Motor neuron (in vitro differentiated cells): ENCODE data around the gene NTMT1. TPM values are rescaled to one million over a fixed set of nuclear protein-coding genes. Genes with fewer than 3 reads are reported as not detected.
"Not testable (repeated sequence)": the region's sequence is repeated elsewhere in the genome, so short reads cannot be mapped to it uniquely, and the experiment has no call there.

Experiments
- ATAC-seq, 8 experiments: fragments of 200-7000 bp; cut with Tn5 transposase; replicated peaks in 6 of 8; 2 replicates each; pipeline ENCODE4 v1.8.0; 2021; ENCODE audit warnings: mild to moderate bottlenecking in 8 of 8, moderate library complexity in 8 of 8
- H3K27ac ChIP-seq, 2 donors: fragments of 250-450 bp; sonication (Bioruptor Pico); 2 replicates each; pipeline ENCODE4 v1.9.0; 2021; ENCODE audit warnings: antibody characterized with exemption in 2 of 2, mild to moderate bottlenecking in 2 of 2, moderate library complexity in 1 of 2
- H3K4me1 ChIP-seq, 2 donors: fragments of 250-450 bp; sonication (Bioruptor Pico); replicated peaks in 1 of 2; 2 replicates each; pipeline ENCODE4 v1.6.1; 2021; ENCODE audit warnings: antibody characterized with exemption in 2 of 2, mild to moderate bottlenecking in 2 of 2, moderate library complexity in 1 of 2
- H3K4me3 ChIP-seq, 5 donors: fragments of 250-450 bp; sonication (Bioruptor Pico); 2 replicates each; pipeline ENCODE4 v1.9.0; 2021; ENCODE audit warnings: antibody characterized with exemption in 5 of 5, mild to moderate bottlenecking in 5 of 5, moderate library complexity in 4 of 5
- WGBS, 10 experiments: fragments of 450-650 bp; shearing (Covaris generic); methylation state at CpG; one replicate each; pipeline ENCODE4 v1.0.0; 2022; 5-methylcytosine and 5-hydroxymethylcytosine counted together
- in situ Hi-C, 9 experiments: fragments of 400-800 bp; cut with MboI; loops; one replicate each; pipeline ENCODE4 v1.15.0; 2021; ENCODE audit warnings: low sequenced_read_pairs in 9 of 9, low pct_unique_long_range_greater_than_20kb in 2 of 9; ENCODE audit not compliant: unreplicated experiment in 9 of 9
- total RNA-seq, 8 experiments: library from RNA; unstranded; fragments of 300-600 nt; gene quantifications; 2 replicates each; pipeline versions ENCODE4 v1.2.3 to v1.2.4, GENCODE V29; 2022

Gene NTMT1
- total RNA-seq, 8 experiments from 2014 or later = 25.4 to 49.4 (median 35.2) TPM

DNA sequence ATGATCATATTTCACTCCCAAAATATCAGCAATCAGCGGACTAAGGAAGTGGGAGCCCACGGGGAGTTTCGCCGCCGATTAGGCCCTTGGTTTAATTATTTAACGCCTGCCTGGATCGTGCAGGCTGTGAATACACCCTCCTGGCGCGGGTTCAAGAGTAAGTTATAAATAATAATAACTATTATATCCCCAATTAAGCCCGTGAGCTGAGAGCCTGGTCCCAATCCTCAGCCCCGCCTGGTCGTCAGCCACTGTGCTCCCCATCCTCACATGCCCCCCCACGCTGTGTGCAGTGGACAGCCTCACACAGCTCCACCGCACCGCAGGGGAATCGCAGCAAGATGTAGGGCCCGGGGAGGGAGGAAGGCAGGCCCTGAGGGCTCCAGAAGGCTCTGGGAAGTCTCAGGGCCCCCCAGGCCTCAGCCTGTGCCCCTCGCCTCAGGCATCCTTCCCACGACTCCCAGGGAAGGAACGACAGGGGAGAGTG is 28.6 kb downstream of the NTMT1 start:
- H3K4me1 ChIP-seq = peaks cover 18 to 21% of the 10 kb centered on the region in 2 donors
- no peak overlapping the region for H3K27ac ChIP-seq
- in situ Hi-C loops = loop anchor here in 1 of 9 experiments (25.0 kb wide), 1 partner anchor 133 kb away; no protein-coding TSS in a partner anchor
- H3K4me3 ChIP-seq = no peak overlapping the region
- WGBS, 10 experiments = 32 to 63% (median 51%) methylated on average over 1 to 12 of the region's 20 CpGs; no CpG with 5 or more reads in 2 of the 10 experiments
- peak in 1 of 8 experiments; percentile 21 for ATAC-seq

DNA sequence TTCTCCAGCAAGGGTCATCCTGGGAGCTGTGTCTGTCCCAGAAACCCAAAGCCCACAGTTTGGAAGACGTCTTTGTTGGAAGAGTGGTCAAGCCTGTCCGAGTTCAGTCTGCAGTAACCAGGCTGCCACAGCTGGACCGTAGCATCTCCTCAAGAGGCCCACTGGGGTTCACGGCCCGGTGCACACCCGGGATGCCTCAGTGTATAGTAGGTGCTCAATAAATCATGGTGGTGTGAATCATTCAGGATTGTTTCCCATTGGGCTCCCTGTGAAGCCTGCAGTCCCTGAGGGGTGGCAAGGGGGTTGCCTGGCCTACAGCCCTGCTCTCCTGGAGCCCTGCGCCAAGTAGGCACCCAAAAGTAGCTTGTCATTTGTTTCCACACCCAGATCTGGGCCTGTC is 29.2 kb downstream of the NTMT1 start:
- WGBS, 10 experiments = 91 to 100% (median 98%) methylated on average over 2 to 6 of the region's 7 CpGs; no CpG with 5 or more reads in 4 of the 10 experiments
- H3K27ac ChIP-seq = no peak overlapping the region
- in situ Hi-C loops = loop anchor here in 1 of 9 experiments (25.0 kb wide), 1 partner anchor 132 kb away; no protein-coding TSS in a partner anchor
- no peak overlapping the region for H3K4me3 ChIP-seq
- peaks cover 13 to 16% of the 10 kb centered on the region in 2 donors for H3K4me1 ChIP-seq
- ATAC-seq = no peak

DNA sequence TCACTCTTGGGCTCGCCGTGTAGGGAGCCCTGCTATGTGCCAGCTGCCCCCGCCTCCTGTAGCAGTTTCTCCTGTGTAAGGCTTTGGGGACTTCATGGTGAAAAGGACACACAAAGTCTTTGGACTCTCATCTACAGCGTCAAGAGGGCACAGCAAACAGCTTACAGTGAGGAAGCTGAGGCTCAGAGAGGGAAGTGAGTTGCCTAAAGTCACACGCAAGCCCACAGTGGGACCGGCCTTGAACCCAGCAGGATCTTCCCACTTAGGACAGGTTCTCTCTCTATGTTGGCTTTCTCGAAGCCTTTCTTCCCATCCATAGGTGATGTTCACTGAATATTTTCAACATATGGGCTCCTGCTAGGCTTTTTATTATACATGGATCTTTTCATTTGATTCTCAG is 29.7 kb downstream of the NTMT1 start:
- in situ Hi-C loops = loop anchor here in 1 of 9 experiments (25.0 kb wide), 1 partner anchor 132 kb away; no protein-coding TSS in a partner anchor

DNA sequence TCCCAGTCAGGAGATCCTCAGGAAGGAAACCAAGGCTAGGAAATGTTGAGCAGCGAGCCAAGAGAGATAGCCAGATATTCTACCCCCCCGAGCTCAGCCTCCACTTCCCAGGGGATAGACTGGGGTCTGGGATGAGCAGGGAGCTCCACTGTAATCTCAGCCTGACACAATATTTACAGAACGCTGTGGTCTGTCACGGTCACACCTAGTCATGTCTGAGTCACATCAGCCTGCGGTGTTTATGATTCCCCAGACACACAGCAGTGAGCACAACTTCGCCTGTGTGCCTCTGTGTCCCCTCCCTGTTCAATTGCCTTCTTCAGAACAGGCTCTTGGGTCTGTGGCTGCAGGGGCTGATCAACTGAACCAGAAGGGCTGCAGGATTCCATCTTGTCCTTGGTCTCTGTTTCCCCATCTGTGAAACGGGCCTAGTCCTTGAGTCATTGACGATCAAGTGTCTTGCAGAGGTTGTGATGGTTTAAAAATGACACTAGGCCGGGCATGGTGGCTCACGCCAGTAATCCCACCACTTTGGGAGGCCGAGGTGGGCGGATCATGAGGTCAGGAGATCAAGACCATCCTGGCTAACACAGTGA is 30.9 kb downstream of the NTMT1 start:
- Histone ChIP-seq H3K4me1 (peaks cover 12 to 13% of the 10 kb centered on the region in 2 donors), H3K27ac (no peak overlapping the region), H3K4me3 (no peak overlapping the region)
- ATAC-seq = peak in 5 of 8 experiments; percentile 14 to 93 (median 45)
- in situ Hi-C loops = loop anchor here in 1 of 9 experiments (25.0 kb wide), 1 partner anchor 130 kb away; no protein-coding TSS in a partner anchor
- 6 to 100% (median 52%) methylated on average over 2 to 6 of the region's 12 CpGs; no CpG with 5 or more reads in 3 of the 10 experiments for WGBS, 10 experiments

More for the DNA sequence above, 29.7 kb downstream of the NTMT1 start:
- WGBS, 10 experiments = 50 to 100% (median 73%) methylated on average over 1 to 5 of the region's 7 CpGs; no CpG with 5 or more reads in 2 of the 10 experiments
- Histone ChIP-seq H3K4me1 (peaks cover 12 to 13% of the 10 kb centered on the region in 2 donors), H3K4me3 (no peak overlapping the region), H3K27ac (no peak overlapping the region)
- no peak for ATAC-seq

DNA sequence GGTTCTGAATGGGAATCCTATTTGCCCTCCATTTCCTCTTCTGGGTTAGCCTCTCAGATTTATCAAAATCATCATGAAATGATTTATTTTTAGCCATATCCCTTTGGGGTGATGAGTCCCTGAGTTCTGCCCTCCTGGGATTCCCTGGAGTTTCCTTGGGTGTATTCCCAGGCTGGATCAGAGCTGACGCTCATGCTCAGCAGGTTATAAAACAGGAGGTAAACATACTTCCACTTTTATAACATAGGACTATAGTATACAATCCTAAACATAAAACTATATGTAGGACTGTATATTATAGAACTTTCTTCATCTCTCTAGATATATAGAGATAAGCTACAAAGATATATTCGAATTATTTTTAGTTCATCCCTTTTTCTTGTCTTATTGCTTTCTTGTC is 35.1 kb downstream of the NTMT1 start:
- WGBS, 10 experiments = 44 to 100% (median 83%) methylated on average over 1 to 2 of the region's 2 CpGs; no CpG with 5 or more reads in 3 of the 10 experiments
- in situ Hi-C loops = loop anchor here in 1 of 9 experiments (25.0 kb wide), 1 partner anchor 126 kb away; no protein-coding TSS in a partner anchor
- Histone ChIP-seq H3K4me3 (no peak overlapping the region), H3K4me1 (peaks cover 0 to 4% of the 10 kb centered on the region in 2 donors), H3K27ac (no peak overlapping the region)
- no peak for ATAC-seq

DNA sequence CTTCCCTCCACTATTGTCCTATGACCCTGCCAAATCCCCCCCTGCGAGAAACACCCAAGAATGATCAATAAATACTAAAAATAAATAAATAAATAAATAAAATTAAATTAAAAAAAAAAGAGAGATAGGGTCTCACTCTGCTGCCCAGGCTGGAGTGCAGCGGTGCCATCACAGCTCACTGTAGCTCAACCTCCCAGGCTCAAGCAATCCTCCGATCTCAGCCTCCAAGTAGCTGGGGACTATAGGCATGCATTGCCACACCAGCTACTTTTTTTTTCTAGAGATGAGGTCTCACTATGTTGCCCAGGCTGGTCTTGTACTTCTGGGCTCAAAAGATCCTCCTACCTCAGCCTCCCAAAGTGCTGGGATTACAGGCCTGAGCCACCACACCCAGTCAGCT is 36.3 kb downstream of the NTMT1 start:
- in situ Hi-C loops = loop anchor here in 1 of 9 experiments (25.0 kb wide), 1 partner anchor 125 kb away; no protein-coding TSS in a partner anchor

DNA sequence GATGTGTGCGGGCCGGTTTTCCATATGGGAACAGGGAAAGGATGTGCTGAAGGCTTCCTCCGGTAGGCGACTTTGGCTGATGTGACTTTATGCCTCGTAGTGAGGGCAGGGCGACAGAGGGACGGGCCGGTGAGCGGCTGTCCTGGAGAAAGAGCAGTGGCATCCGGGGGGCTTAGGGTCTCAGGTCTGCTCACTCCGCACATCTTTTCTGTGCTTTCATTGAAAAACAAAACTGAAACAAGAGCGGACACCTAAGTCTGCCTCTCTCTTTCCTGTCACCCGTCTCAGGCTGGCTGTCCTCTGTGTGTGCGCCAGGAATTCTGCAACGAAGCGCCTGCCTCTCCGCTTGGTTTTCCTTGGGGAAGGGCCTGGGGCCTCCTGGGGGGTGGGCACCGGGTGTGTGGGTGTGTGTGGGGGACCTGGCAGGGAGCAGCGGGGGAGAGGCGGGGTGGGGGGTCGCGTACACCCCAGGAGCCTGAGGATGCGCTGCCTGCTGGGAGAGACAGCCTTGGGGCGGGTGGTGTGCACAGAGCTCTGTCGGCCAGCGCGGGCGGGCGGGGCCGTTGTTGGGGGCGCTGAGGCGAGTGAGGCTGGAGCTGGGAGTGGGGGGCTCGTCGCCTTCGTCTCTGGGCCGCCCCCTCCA is 38.9 kb downstream of the NTMT1 start:
- Histone ChIP-seq H3K27ac (no peak overlapping the region), H3K4me1 (peaks cover 0 to 5% of the 10 kb centered on the region in 2 donors), H3K4me3 (peak overlapping the region in 3 of 5 donors; percentile 7 to 12 (median 11))
- peak; percentile 53 to 87 (median 75) for ATAC-seq
- WGBS, 10 experiments = 17 to 48% (median 27%) methylated on average over 2 to 12 of the region's 36 CpGs; no CpG with 5 or more reads in 4 of the 10 experiments
- in situ Hi-C loops = loop anchor here in 1 of 9 experiments (25.0 kb wide), 1 partner anchor 122 kb away; no protein-coding TSS in a partner anchor

More for the DNA sequence above, 36.3 kb downstream of the NTMT1 start:
- not testable (repeated sequence) for H3K4me3 ChIP-seq, H3K4me1 ChIP-seq, H3K27ac ChIP-seq, ATAC-seq
- WGBS, 10 experiments = 63 to 93% (median 78%) methylated on average over 1 to 3 of the region's 3 CpGs

DNA sequence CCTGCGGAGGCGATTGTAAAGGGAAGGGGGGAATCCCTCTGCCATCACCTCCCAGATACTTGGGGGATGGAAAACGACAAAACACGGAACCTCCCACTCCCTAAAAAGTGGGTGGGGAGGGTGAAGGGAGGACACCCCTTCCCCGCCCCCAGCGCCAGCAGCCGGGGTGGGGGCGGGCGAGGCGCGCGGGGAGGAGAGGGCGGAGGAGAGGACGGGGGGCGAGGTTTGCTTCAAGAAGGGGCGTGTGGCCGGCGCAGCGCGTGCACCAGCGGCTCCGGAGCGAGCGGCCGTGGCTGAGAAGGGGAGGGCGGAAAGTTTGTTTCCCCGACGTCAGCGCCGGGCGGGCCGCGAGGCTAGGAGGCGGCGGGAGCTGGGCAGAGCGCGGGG is 39.4 kb downstream of the NTMT1 start, which contains the start of gene PRRX2:
TSS of gene PRRX2 (plus strand) at position 259 of the 387 bp plus-strand sequence. CDS start 221 bp downstream, outside the sequence.
- WGBS, 10 experiments = 0% methylated on average over 1 of the region's 37 CpGs; no CpG with 5 or more reads in 9 of the 10 experiments
- Histone ChIP-seq H3K4me1 (peaks cover 0 to 5% of the 10 kb centered on the region in 2 donors), H3K4me3 (peak within 1 kb of the TSS in 4 of 5 donors; percentile 7 to 12 (median 11)), H3K27ac (no peak within 1 kb of the TSS)
- in situ Hi-C loops = loop anchor here in 1 of 9 experiments (25.0 kb wide), 1 partner anchor 122 kb away; no protein-coding TSS in a partner anchor
- ATAC-seq = peak; percentile 53 to 89 (median 72)

DNA sequence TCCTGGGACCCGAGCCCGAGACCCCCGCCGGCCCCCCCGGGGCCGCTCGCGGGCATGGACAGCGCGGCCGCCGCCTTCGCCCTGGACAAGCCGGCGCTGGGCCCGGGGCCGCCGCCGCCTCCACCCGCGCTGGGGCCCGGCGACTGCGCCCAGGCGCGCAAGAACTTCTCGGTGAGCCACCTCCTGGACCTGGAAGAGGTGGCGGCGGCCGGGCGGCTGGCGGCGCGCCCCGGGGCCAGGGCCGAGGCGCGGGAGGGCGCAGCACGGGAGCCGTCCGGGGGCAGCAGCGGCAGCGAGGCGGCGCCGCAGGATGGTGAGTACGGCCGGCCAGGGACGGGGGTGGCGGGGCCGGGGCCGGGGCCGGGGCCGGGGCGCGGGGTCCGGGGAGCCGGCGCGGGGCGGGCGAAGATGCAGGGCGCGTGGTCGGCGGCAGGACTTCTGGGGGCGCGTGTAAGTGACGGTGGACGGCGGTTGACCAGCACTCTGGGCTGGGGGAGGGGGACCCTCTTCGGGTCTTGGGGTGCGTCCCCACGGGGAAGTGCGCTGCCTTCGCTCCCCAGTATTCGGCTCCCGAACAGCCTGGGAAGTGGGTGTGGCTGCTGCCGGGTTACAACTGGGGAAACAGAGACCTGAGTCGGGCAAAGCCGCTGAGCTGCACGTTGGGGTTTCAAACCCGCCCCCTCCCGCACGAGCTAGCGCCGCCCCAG is 40.0 kb downstream of the NTMT1 start:
- H3K27ac ChIP-seq = no peak overlapping the region
- in situ Hi-C loops = loop anchor here in 1 of 9 experiments (25.0 kb wide), 1 partner anchor 121 kb away; no protein-coding TSS in a partner anchor
- H3K4me3 ChIP-seq = peak overlapping the region in 4 of 5 donors; percentile 7 to 12 (median 11)
- WGBS, 10 experiments = 0% methylated on average over 1 of the region's 88 CpGs; no CpG with 5 or more reads in 9 of the 10 experiments
- ATAC-seq = peak in 4 of 8 experiments; percentile 6 to 55 (median 42)
- H3K4me1 ChIP-seq = peaks cover 0 to 5% of the 10 kb centered on the region in 2 donors

DNA sequence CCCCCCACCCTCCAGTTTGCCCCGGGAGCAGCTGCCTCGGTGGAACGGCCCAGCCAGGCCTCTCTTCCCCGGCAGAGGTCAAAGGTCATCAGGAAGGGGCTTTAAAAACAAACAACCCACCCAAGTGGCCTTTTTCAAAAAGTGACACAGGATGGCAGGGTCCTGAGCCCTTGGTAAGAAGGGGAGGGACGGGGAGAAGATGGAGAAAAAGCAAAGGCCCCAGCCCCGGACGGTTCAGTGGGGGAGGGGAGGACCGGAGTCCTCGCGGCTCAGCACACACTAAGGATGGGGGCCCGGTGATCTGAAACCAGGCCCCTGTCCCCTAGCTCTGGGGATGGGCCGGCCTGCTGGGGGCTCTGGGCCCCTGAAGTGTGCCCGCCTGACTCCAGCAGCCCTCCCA is 40.6 kb downstream of the NTMT1 start:
- in situ Hi-C loops = loop anchor here in 1 of 9 experiments (25.0 kb wide), 1 partner anchor 121 kb away; no protein-coding TSS in a partner anchor
- WGBS, 10 experiments = no CpG with 5 or more reads among the region's 13 CpGs
- ATAC-seq = no peak
- peaks cover 0 to 5% of the 10 kb centered on the region in 2 donors for H3K4me1 ChIP-seq
- H3K4me3 ChIP-seq = no peak overlapping the region
- H3K27ac ChIP-seq = no peak overlapping the region

DNA sequence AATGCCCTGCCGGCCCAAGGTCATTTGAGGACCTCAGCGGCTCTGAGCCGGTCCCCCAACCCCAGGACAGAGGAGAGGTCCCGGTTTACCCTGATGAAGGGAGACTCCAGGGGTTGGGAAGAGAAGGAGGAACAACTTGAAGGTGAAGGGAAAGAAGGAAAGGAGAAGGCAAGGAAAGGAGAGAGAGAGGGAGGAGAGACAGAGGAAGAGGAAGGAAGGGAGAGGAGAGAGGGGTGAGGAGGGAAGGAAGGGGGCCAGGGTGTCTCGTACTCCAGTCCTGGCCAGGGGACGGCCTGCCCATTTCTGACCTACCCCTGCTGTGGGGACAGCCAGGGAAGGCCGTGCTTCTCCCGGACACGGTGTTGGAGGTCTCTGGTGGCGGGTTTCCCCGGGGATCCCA is 41.4 kb downstream of the NTMT1 start:
- no peak overlapping the region for H3K4me3 ChIP-seq
- H3K27ac ChIP-seq = no peak overlapping the region
- WGBS, 10 experiments = 0 to 96% (median 61%) methylated on average over 1 to 6 of the region's 11 CpGs; no CpG with 5 or more reads in 4 of the 10 experiments
- peaks cover 0 to 5% of the 10 kb centered on the region in 2 donors for H3K4me1 ChIP-seq
- no peak for ATAC-seq
- in situ Hi-C loops = loop anchor here in 1 of 9 experiments (25.0 kb wide), 1 partner anchor 120 kb away; no protein-coding TSS in a partner anchor

DNA sequence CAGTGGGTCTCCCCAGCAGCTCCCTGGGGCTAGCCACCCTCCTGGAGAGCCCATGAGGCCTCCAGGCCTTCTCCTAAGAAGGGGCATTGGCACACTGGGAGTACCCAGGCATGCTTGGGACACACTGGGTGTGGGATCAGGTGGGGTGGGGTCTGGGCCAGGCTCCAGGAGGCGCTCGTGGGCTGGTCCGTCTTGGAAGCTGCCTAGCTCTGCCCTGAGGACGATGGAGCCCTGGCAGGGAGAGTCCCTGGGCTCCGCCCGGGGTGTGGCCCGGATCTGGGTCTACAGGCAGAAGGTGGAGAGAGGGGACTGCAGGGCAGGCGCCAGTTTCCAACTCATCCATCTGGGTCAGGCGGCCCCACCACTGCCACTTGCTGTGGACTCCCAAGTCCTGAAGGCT is 41.9 kb downstream of the NTMT1 start:
- 0 to 100% (median 44%) methylated on average over 1 to 4 of the region's 9 CpGs; no CpG with 5 or more reads in 6 of the 10 experiments for WGBS, 10 experiments
- H3K27ac ChIP-seq = no peak overlapping the region
- in situ Hi-C loops = loop anchor here in 1 of 9 experiments (25.0 kb wide), 1 partner anchor 119 kb away; no protein-coding TSS in a partner anchor
- H3K4me1 ChIP-seq = peaks cover 0 to 5% of the 10 kb centered on the region in 2 donors
- peak in 3 of 8 experiments; percentile 27 to 53 (median 30) for ATAC-seq
- H3K4me3 ChIP-seq = no peak overlapping the region
